GM12878 (cell line): Measurements from ENCODE around the gene EIF3B. TPM values are rescaled to one million over a fixed set of nuclear protein-coding genes. Genes with fewer than 3 reads are reported as not detected.

ENCODE experiments used
- DPF2 ChIP-seq: fragments of 450-650 bp; IDR thresholded peaks from 2 replicates; pipeline ENCODE4 v1.6.1; 2017; ENCODE audit warnings: mild to moderate bottlenecking
- FOXM1 ChIP-seq: IDR thresholded peaks from 2 replicates; pipeline ENCODE4 v1.6.1; 2012; ENCODE audit warnings: low read depth, mild to moderate bottlenecking, inconsistent platforms, low read length, moderate library complexity
- GABPA ChIP-seq: IDR thresholded peaks from 2 replicates; pipeline ENCODE4 v1.6.1; 2014; ENCODE audit warnings: antibody characterized with exemption, low read depth, mild to moderate bottlenecking, inconsistent platforms
- JUNB ChIP-seq: IDR thresholded peaks from 2 replicates; pipeline ENCODE4 v1.6.1; 2016; ENCODE audit warnings: antibody characterized with exemption, mild to moderate bottlenecking
- KLF5 ChIP-seq: fragments of 450-650 bp; IDR thresholded peaks from 2 replicates; pipeline ENCODE4 v1.6.1; 2014; ENCODE audit warnings: mild to moderate bottlenecking; ENCODE audit not compliant: partially characterized antibody
- MTA3 ChIP-seq: IDR thresholded peaks from 2 replicates; pipeline ENCODE4 v1.6.1; 2012; ENCODE audit warnings: low read length, inconsistent platforms, borderline replicate concordance
- NR2C1 ChIP-seq: fragments of 450-650 bp; IDR thresholded peaks from 2 replicates; pipeline ENCODE4 v1.6.1; 2017; ENCODE audit warnings: antibody characterized with exemption, mild to moderate bottlenecking, moderate library complexity
- NR2C2 ChIP-seq: IDR thresholded peaks from 2 replicates; pipeline ENCODE4 v1.6.1; 2011; ENCODE audit warnings: borderline replicate concordance, low read depth; ENCODE audit not compliant: control insufficient read depth, insufficient read length
- NRF1 ChIP-seq: conservative IDR thresholded peaks from 2 replicates; pipeline ENCODE4 v1.6.1; 2011; ENCODE audit warnings: mild to moderate bottlenecking, low read depth, low read length, improper control_type of control experiment
- PAX8 ChIP-seq: fragments of 450-650 bp; IDR thresholded peaks from 2 replicates; pipeline ENCODE4 v1.6.1; 2017; ENCODE audit warnings: mild to moderate bottlenecking, moderate library complexity
- SMAD1 ChIP-seq: fragments of 450-650 bp; IDR thresholded peaks from 2 replicates; pipeline ENCODE4 v1.6.1; 2018; ENCODE audit warnings: mild to moderate bottlenecking, low read depth; ENCODE audit not compliant: partially characterized antibody
- SPI1 ChIP-seq: IDR thresholded peaks from 2 replicates; pipeline ENCODE4 v1.6.1; 2011; ENCODE audit warnings: low read depth, mild to moderate bottlenecking, low read length, moderate library complexity, borderline replicate concordance; ENCODE audit not compliant: insufficient read depth
- WRNIP1 ChIP-seq: IDR thresholded peaks from 2 replicates; pipeline ENCODE4 v1.6.1; 2011; ENCODE audit warnings: low read depth, low read length, improper control_type of control experiment, borderline replicate concordance
- polyA plus RNA-seq, 11 experiments: library from polyadenylated mRNA; depleted of rRNA in 4 of 11; unstranded in 6 of 11; stranded (reverse) in 5 of 11; fragments of >200 nt; fragmentation: Nextera tagmentation in 4 of 11; fragmentation: Illumina TruSeq in 1 of 11; extraction: Ambion mirVana in 4 of 11; extraction: Trizol in 1 of 11; gene quantifications; 1 replicate in 1 of 11; 2 replicates in 10 of 11; pipeline versions ENCODE4 v1.2.1 to v1.2.3, GENCODE V29; 2011 to 2016; ENCODE audit warnings: inconsistent platforms in 2 of 11, missing spikeins in 2 of 11, low read depth in 1 of 11
- total RNA-seq, 4 experiments: library from RNA; depleted of rRNA in 3 of 4; stranded (reverse); fragments of >200 nt in 3 of 4; fragmentation: Illumina TruSeq in 1 of 4; extraction: Trizol in 1 of 4; gene quantifications; 2 replicates each; pipeline versions ENCODE4 v1.2.1 to v1.2.3, GENCODE V29; 2013 to 2021
- TF ChIP-seq, protein P1 (sequence below): fragments of 450-650 bp; IDR thresholded peaks from 2 replicates; pipeline ENCODE4 v1.6.1; 2016; ENCODE audit warnings: mild to moderate bottlenecking, moderate library complexity, borderline replicate concordance
- TF ChIP-seq, protein P2 (sequence below): fragments of 450-650 bp; conservative IDR thresholded peaks from 2 replicates; pipeline ENCODE4 v1.6.1; 2017; ENCODE audit warnings: mild to moderate bottlenecking, moderate library complexity
- TF ChIP-seq, protein P3 (sequence below): IDR thresholded peaks from 2 replicates; pipeline ENCODE4 v1.6.1; 2012; ENCODE audit warnings: low read depth, low read length, improper control_type of control experiment
- TF ChIP-seq, protein P4 (sequence below): fragments of 150-350 bp; IDR thresholded peaks from 2 replicates; pipeline ENCODE4 v1.6.1; 2014; ENCODE audit warnings: mild to moderate bottlenecking, low read depth, low read length
- TF ChIP-seq, protein P5 (sequence below): fragments of 450-650 bp; IDR thresholded peaks from 2 replicates; pipeline ENCODE4 v1.6.1; 2017; ENCODE audit warnings: mild to moderate bottlenecking, moderate library complexity

The EIF3B gene
- total and polyA plus RNA-seq, 10 of the 15 experiments (the other 5 are each of a cell fraction or from before 2014, with no cell fraction given) = 17.6 to 275 (median 153) TPM

DNA sequence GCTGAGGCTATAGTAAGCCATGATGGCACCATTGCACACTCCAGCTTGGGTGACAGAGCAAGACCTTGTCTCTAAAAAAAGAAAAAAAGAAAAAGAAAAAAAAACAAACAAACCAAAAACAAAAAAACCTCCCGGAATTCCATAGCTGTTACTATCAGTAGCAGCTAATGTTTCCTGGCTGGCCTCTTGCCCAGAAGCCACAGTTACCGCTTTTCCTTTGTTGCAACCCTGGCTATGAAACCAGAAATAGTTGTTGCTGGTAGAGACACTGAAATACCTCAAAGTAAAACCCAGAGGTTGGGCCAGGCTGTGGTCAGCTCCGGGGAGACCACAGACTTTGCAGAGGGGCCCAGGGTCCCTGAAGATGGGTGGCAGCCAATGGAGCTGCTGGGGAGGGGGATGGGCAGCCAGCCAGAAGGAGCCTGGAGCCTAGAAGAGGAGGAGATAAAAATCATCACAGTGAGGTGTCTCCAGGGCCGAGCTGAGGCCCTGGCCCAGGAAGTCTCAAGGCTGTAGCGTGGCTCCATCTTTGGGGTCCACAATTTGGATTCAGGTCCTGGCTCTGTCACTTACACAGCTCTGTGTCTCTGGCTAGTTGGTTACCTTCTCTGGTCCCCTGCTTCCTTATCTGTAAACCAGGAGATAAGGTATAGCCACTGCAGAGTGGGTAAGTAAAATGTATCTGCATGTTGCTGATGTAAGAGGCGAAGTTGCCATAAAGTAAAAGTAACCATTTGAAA is 45.4 kb downstream of the EIF3B start (continued):
- TF ChIP-seq, protein P1, sequence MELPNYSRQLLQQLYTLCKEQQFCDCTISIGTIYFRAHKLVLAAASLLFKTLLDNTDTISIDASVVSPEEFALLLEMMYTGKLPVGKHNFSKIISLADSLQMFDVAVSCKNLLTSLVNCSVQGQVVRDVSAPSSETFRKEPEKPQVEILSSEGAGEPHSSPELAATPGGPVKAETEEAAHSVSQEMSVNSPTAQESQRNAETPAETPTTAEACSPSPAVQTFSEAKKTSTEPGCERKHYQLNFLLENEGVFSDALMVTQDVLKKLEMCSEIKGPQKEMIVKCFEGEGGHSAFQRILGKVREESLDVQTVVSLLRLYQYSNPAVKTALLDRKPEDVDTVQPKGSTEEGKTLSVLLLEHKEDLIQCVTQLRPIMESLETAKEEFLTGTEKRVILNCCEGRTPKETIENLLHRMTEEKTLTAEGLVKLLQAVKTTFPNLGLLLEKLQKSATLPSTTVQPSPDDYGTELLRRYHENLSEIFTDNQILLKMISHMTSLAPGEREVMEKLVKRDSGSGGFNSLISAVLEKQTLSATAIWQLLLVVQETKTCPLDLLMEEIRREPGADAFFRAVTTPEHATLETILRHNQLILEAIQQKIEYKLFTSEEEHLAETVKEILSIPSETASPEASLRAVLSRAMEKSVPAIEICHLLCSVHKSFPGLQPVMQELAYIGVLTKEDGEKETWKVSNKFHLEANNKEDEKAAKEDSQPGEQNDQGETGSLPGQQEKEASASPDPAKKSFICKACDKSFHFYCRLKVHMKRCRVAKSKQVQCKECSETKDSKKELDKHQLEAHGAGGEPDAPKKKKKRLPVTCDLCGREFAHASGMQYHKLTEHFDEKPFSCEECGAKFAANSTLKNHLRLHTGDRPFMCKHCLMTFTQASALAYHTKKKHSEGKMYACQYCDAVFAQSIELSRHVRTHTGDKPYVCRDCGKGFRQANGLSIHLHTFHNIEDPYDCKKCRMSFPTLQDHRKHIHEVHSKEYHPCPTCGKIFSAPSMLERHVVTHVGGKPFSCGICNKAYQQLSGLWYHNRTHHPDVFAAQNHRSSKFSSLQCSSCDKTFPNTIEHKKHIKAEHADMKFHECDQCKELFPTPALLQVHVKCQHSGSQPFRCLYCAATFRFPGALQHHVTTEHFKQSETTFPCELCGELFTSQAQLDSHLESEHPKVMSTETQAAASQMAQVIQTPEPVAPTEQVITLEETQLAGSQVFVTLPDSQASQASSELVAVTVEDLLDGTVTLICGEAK = no peak
- TF ChIP-seq NR2C2 (no peak), NRF1 (no peak), KLF5 (no peak), WRNIP1 (no peak), FOXM1 (no peak), NR2C1 (no peak), DPF2 (0 out of 2 replicates have a peak, but pooled peaks have one; percentile 18), GABPA (no peak), PAX8 (no peak), SMAD1 (no peak), JUNB (no peak), SPI1 (no peak), MTA3 (no peak)
- TF ChIP-seq, protein P2, sequence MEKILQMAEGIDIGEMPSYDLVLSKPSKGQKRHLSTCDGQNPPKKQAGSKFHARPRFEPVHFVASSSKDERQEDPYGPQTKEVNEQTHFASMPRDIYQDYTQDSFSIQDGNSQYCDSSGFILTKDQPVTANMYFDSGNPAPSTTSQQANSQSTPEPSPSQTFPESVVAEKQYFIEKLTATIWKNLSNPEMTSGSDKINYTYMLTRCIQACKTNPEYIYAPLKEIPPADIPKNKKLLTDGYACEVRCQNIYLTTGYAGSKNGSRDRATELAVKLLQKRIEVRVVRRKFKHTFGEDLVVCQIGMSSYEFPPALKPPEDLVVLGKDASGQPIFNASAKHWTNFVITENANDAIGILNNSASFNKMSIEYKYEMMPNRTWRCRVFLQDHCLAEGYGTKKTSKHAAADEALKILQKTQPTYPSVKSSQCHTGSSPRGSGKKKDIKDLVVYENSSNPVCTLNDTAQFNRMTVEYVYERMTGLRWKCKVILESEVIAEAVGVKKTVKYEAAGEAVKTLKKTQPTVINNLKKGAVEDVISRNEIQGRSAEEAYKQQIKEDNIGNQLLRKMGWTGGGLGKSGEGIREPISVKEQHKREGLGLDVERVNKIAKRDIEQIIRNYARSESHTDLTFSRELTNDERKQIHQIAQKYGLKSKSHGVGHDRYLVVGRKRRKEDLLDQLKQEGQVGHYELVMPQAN = no peak
- TF ChIP-seq, protein P3, sequence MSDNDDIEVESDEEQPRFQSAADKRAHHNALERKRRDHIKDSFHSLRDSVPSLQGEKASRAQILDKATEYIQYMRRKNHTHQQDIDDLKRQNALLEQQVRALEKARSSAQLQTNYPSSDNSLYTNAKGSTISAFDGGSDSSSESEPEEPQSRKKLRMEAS = no peak
- TF ChIP-seq, protein P4, sequence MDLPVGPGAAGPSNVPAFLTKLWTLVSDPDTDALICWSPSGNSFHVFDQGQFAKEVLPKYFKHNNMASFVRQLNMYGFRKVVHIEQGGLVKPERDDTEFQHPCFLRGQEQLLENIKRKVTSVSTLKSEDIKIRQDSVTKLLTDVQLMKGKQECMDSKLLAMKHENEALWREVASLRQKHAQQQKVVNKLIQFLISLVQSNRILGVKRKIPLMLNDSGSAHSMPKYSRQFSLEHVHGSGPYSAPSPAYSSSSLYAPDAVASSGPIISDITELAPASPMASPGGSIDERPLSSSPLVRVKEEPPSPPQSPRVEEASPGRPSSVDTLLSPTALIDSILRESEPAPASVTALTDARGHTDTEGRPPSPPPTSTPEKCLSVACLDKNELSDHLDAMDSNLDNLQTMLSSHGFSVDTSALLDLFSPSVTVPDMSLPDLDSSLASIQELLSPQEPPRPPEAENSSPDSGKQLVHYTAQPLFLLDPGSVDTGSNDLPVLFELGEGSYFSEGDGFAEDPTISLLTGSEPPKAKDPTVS = no peak
- TF ChIP-seq, protein P5, sequence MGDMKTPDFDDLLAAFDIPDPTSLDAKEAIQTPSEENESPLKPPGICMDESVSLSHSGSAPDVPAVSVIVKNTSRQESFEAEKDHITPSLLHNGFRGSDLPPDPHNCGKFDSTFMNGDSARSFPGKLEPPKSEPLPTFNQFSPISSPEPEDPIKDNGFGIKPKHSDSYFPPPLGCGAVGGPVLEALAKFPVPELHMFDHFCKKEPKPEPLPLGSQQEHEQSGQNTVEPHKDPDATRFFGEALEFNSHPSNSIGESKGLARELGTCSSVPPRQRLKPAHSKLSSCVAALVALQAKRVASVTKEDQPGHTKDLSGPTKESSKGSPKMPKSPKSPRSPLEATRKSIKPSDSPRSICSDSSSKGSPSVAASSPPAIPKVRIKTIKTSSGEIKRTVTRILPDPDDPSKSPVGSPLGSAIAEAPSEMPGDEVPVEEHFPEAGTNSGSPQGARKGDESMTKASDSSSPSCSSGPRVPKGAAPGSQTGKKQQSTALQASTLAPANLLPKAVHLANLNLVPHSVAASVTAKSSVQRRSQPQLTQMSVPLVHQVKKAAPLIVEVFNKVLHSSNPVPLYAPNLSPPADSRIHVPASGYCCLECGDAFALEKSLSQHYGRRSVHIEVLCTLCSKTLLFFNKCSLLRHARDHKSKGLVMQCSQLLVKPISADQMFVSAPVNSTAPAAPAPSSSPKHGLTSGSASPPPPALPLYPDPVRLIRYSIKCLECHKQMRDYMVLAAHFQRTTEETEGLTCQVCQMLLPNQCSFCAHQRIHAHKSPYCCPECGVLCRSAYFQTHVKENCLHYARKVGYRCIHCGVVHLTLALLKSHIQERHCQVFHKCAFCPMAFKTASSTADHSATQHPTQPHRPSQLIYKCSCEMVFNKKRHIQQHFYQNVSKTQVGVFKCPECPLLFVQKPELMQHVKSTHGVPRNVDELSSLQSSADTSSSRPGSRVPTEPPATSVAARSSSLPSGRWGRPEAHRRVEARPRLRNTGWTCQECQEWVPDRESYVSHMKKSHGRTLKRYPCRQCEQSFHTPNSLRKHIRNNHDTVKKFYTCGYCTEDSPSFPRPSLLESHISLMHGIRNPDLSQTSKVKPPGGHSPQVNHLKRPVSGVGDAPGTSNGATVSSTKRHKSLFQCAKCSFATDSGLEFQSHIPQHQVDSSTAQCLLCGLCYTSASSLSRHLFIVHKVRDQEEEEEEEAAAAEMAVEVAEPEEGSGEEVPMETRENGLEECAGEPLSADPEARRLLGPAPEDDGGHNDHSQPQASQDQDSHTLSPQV = no peak
